Measurements from ENCODE around the gene FLAD1. TPM values are rescaled to one million over a fixed set of nuclear protein-coding genes. Genes with fewer than 3 reads are reported as not detected.

The FLAD1 gene
- total RNA-seq, 4 donors from 2014 or later, result 17.4 to 33.6 (median 23.6) TPM

- Histone ChIP-seq H3K27me3 (no peaks in the 10 kb centered on the region), H3K9me3 (no peaks in the 10 kb centered on the region), H3K36me3 (peaks cover 0 to 27% (median 0%) of the 10 kb centered on the region in 3 donors), H3K4me1 (peaks cover 0 to 80% (median 52%) of the 10 kb centered on the region in 4 donors), H3K4me3 (peak overlapping the region; percentile 48 to 59 (median 56)), H3K27ac (peak overlapping the region; percentile 64 to 84 (median 72))
- TF ChIP-seq CTCF (IDR thresholded peaks at IDR 0.05) (no peak), POLR2A (IDR thresholded peaks at IDR 0.05) (no peak), EP300 (IDR thresholded peaks at IDR 0.05) (no peak)
- DNase-seq (ENCODE audit: low spot score in 2 of 2), result peak in 1 of 2 donors; percentile 30
- 5 to 11% methylated on average over 6 of the region's 6 CpGs for WGBS, 2 donors
These were observed 26.6 kb upstream of the FLAD1 start for GRCh38 chr1:154956544-154956941.

- 27 to 37% methylated on average over 9 of the region's 9 CpGs for WGBS, 2 donors
- peak overlapping the region in 1 of 4 donors; percentile 59 for H3K4me3 ChIP-seq
- H3K4me1 ChIP-seq, result peaks cover 0 to 73% (median 49%) of the 10 kb centered on the region in 4 donors
These were observed 26.0 kb upstream of the FLAD1 start for GRCh38 chr1:154957091-154957657.

GRCh38 chr1:154958036-154958435 lies 25.1 kb upstream of the FLAD1 start:
- TF ChIP-seq POLR2A (IDR thresholded peaks at IDR 0.05), result no peak
- no peak for TF ChIP-seq CTCF (IDR thresholded peaks at IDR 0.05)
- no peak for TF ChIP-seq EP300 (IDR thresholded peaks at IDR 0.05)
- WGBS, 2 donors, result 75 to 76% methylated on average over 2 of the region's 2 CpGs
- peak overlapping the region in 1 of 4 donors; percentile 84 for H3K27ac ChIP-seq
- no peak overlapping the region for H3K4me3 ChIP-seq
- no peaks in the 10 kb centered on the region for H3K9me3 ChIP-seq
- no peak for DNase-seq (ENCODE audit: low spot score in 2 of 2)
- peaks cover 0 to 25% (median 0%) of the 10 kb centered on the region in 3 donors for H3K36me3 ChIP-seq
- H3K27me3 ChIP-seq, result no peaks in the 10 kb centered on the region
- H3K4me1 ChIP-seq, result peaks cover 0 to 73% (median 50%) of the 10 kb centered on the region in 4 donors

More at GRCh38 chr1:154957091-154957657, 26.0 kb upstream of the FLAD1 start:
- Histone ChIP-seq H3K9me3 (no peaks in the 10 kb centered on the region), H3K36me3 (peaks cover 0 to 23% (median 0%) of the 10 kb centered on the region in 3 donors), H3K27ac (peak overlapping the region; percentile 39 to 84 (median 72)), H3K27me3 (no peaks in the 10 kb centered on the region)
- TF ChIP-seq POLR2A (IDR thresholded peaks at IDR 0.05), result no peak
- TF ChIP-seq CTCF (IDR thresholded peaks at IDR 0.05), result no peak
- no peak for TF ChIP-seq EP300 (IDR thresholded peaks at IDR 0.05)
- DNase-seq (ENCODE audit: low spot score in 2 of 2), result no peak

GRCh38 chr1:154958681-154959425 lies 24.3 kb upstream of the FLAD1 start:
- TF ChIP-seq EP300 (IDR thresholded peaks at IDR 0.05), result no peak
- no peaks in the 10 kb centered on the region for H3K27me3 ChIP-seq
- H3K4me1 ChIP-seq, result peaks cover 0 to 73% (median 46%) of the 10 kb centered on the region in 4 donors
- peaks cover 0 to 33% (median 0%) of the 10 kb centered on the region in 3 donors for H3K36me3 ChIP-seq
- WGBS, 2 donors, result 90 to 92% methylated on average over 16 of the region's 16 CpGs
- DNase-seq (ENCODE audit: low spot score in 2 of 2), result no peak
- no peak overlapping the region for H3K27ac ChIP-seq
- no peak overlapping the region for H3K4me3 ChIP-seq
- H3K9me3 ChIP-seq, result no peaks in the 10 kb centered on the region

- peaks cover 0 to 68% (median 40%) of the 10 kb centered on the region in 4 donors for H3K4me1 ChIP-seq
- H3K4me3 ChIP-seq, result no peak overlapping the region
- H3K27me3 ChIP-seq, result no peaks in the 10 kb centered on the region
- peaks cover 0 to 38% (median 0%) of the 10 kb centered on the region in 3 donors for H3K36me3 ChIP-seq
- no peaks in the 10 kb centered on the region for H3K9me3 ChIP-seq
- DNase-seq (ENCODE audit: low spot score in 2 of 2), result no peak
- no peak overlapping the region for H3K27ac ChIP-seq
- TF ChIP-seq EP300 (IDR thresholded peaks at IDR 0.05), result no peak
- TF ChIP-seq POLR2A (IDR thresholded peaks at IDR 0.05), result no peak
- TF ChIP-seq CTCF (IDR thresholded peaks at IDR 0.05), result no peak
- 88 to 94% methylated on average over 7 of the region's 7 CpGs for WGBS, 2 donors
These were observed 23.7 kb upstream of the FLAD1 start for GRCh38 chr1:154959426-154959780.

Data from tibial nerve (tissue), 4 donors.